GM20000 (cell line): Measurements from ENCODE around the gene TJAP1.

Experiments
- DNase-seq: peaks from one replicate; pipeline ENCODE4 v3.0.0; 2012; ENCODE audit warnings: low spot score
- CTCF ChIP-seq: IDR thresholded peaks from 2 replicates; pipeline ENCODE4 v1.5.1; 2012; ENCODE audit warnings: mild to moderate bottlenecking, control low read depth; ENCODE audit errors: extremely low read depth, missing control alignments

TJAP1 gene

GRCh38 chr6:43477235-43478007, at the start of gene TJAP1:
Gene TJAP1 (plus strand): TSS chr6:43477570. CDS start chr6:43499002, 21,432 bp downstream.
- DNase-seq: peak; percentile 93
- TF ChIP-seq CTCF: no peak

- TF ChIP-seq CTCF: no peak
- DNase-seq: no peak
These were observed 49.2 kb upstream of the TJAP1 start for GRCh38 chr6:43428112-43428570.

- no peak for TF ChIP-seq CTCF
- DNase-seq: no peak
These were observed 48.5 kb upstream of the TJAP1 start for GRCh38 chr6:43428874-43429273.

- TF ChIP-seq CTCF: no peak
- no peak for DNase-seq
These were observed 45.1 kb upstream of the TJAP1 start for GRCh38 chr6:43432009-43432945.

- TF ChIP-seq CTCF: no peak
- no peak for DNase-seq
These were observed 44.2 kb upstream of the TJAP1 start for GRCh38 chr6:43433148-43433547.

GRCh38 chr6:43434001-43434840, 43.1 kb upstream of the TJAP1 start:
- DNase-seq: no peak
- no peak for TF ChIP-seq CTCF
